Hepatocyte (in vitro differentiated cells): ENCODE data around the gene GRIPAP1.

Experiments
- EZH2 ChIP-seq: fragments of 200-600 bp; sonication (generic); IDR thresholded peaks from 2 replicates; pipeline ENCODE4 v1.6.1; 2016; ENCODE audit warnings: antibody characterized with exemption, mild to moderate bottlenecking, borderline replicate concordance
- EZH2phosphoT487 ChIP-seq: fragments of 200-600 bp; sonication (generic); IDR thresholded peaks from one replicate; pipeline ENCODE4 v1.6.1; 2018; ENCODE audit warnings: antibody characterized with exemption, mild to moderate bottlenecking, low read depth, moderate library complexity; ENCODE audit not compliant: unreplicated experiment, severe bottlenecking
- TF ChIP-seq, protein P1 (sequence below): fragments of 200-600 bp; sonication (generic); IDR thresholded peaks from 2 replicates; pipeline ENCODE4 v1.5.1; 2016; ENCODE audit warnings: antibody characterized with exemption, mild to moderate bottlenecking; ENCODE audit not compliant: poor library complexity

DNA sequence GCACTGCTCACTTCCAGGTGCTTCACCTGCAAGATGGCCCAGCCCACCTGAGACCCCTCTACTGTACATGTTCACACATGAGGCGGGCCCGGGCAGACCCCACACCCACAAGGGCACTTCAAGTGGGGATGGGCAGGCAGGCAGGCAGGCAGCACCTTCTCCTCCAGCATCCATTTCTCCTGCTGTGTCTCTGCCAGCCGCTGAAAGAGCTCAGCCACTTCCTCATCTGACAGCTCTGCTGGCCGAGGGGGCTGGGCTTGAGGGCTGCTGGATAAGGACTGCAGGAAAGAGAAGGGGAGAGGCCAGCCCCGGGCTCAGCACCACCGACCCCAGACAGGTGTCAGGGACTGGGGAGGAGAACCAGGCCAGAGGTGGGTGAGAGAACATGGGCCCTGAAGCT, 26.0 kb downstream of the GRIPAP1 start:
- TF ChIP-seq EZH2phosphoT487, result no peak
- TF ChIP-seq, protein P1, sequence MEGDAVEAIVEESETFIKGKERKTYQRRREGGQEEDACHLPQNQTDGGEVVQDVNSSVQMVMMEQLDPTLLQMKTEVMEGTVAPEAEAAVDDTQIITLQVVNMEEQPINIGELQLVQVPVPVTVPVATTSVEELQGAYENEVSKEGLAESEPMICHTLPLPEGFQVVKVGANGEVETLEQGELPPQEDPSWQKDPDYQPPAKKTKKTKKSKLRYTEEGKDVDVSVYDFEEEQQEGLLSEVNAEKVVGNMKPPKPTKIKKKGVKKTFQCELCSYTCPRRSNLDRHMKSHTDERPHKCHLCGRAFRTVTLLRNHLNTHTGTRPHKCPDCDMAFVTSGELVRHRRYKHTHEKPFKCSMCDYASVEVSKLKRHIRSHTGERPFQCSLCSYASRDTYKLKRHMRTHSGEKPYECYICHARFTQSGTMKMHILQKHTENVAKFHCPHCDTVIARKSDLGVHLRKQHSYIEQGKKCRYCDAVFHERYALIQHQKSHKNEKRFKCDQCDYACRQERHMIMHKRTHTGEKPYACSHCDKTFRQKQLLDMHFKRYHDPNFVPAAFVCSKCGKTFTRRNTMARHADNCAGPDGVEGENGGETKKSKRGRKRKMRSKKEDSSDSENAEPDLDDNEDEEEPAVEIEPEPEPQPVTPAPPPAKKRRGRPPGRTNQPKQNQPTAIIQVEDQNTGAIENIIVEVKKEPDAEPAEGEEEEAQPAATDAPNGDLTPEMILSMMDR, result no peak
- TF ChIP-seq EZH2, result no peak
